Stimulated activated CD8-positive, alpha-beta memory T cell treated with anti-CD3 and anti-CD28 coated beads, Interleukin-4, amount 100 ng/mL, for 24 hours (primary cell): ENCODE measurements around the gene CD84.
"Not testable (repeated sequence)": the region's sequence is repeated elsewhere in the genome, so short reads cannot be mapped to it uniquely, and the experiment has no call there.

ENCODE experiments used
- DNase-seq: peaks from one replicate; pipeline ENCODE4 v3.0.0-alpha.2; 2020; ENCODE audit warnings: low read depth

The CD84 gene

GRCh38 chr1:160608941-160609340 lies 29.6 kb upstream of the CD84 start:
- DNase-seq = no peak

GRCh38 chr1:160608514-160608913 lies 29.2 kb upstream of the CD84 start:
- DNase-seq = no peak

- no peak for DNase-seq
Observed at GRCh38 chr1:160608057-160608456, 28.8 kb upstream of the CD84 start.

- no peak for DNase-seq
Observed at GRCh38 chr1:160607672-160608032, 28.4 kb upstream of the CD84 start.

- DNase-seq = no peak
Observed at GRCh38 chr1:160607011-160607671, 27.8 kb upstream of the CD84 start.

- no peak for DNase-seq
Observed at GRCh38 chr1:160606611-160607010, 27.3 kb upstream of the CD84 start.

- no peak for DNase-seq
Observed at GRCh38 chr1:160605792-160606479, 26.6 kb upstream of the CD84 start.

GRCh38 chr1:160605205-160605604 lies 25.9 kb upstream of the CD84 start:
- DNase-seq = no peak

GRCh38 chr1:160597705-160598104 lies 18.4 kb upstream of the CD84 start:
- DNase-seq = no peak

- no peak for DNase-seq
Observed at GRCh38 chr1:160597051-160597450, 17.8 kb upstream of the CD84 start.

- no peak for DNase-seq
Observed at GRCh38 chr1:160590488-160590887, 11.2 kb upstream of the CD84 start.

GRCh38 chr1:160588468-160588867 lies 9.2 kb upstream of the CD84 start:
- no peak for DNase-seq

- DNase-seq = no peak
Observed at GRCh38 chr1:160584784-160585183, 5.5 kb upstream of the CD84 start.

- not testable (repeated sequence) for DNase-seq
Observed at GRCh38 chr1:160582976-160583375, 3.7 kb upstream of the CD84 start.

GRCh38 chr1:160581961-160582360 lies 2.7 kb upstream of the CD84 start:
- DNase-seq = no peak

GRCh38 chr1:160580221-160580812 lies 1.0 kb upstream of the CD84 start:
- no peak for DNase-seq

GRCh38 chr1:160578525-160579191 lies 638 bp downstream of the CD84 start:
- DNase-seq = no peak

GRCh38 chr1:160578175-160578524 lies 1.1 kb downstream of the CD84 start:
- no peak for DNase-seq

GRCh38 chr1:160577671-160578070 lies 1.6 kb downstream of the CD84 start:
- no peak for DNase-seq

GRCh38 chr1:160576884-160577283 lies 2.4 kb downstream of the CD84 start:
- DNase-seq = no peak

GRCh38 chr1:160576390-160576789 lies 2.9 kb downstream of the CD84 start:
- peak; percentile 34 for DNase-seq

- no peak for DNase-seq
Observed at GRCh38 chr1:160575112-160575664, 4.1 kb downstream of the CD84 start.

GRCh38 chr1:160570840-160571239 lies 8.5 kb downstream of the CD84 start:
- DNase-seq = no peak
